Measurements from ENCODE around the gene SMC6.

SMC6 gene, protein sequence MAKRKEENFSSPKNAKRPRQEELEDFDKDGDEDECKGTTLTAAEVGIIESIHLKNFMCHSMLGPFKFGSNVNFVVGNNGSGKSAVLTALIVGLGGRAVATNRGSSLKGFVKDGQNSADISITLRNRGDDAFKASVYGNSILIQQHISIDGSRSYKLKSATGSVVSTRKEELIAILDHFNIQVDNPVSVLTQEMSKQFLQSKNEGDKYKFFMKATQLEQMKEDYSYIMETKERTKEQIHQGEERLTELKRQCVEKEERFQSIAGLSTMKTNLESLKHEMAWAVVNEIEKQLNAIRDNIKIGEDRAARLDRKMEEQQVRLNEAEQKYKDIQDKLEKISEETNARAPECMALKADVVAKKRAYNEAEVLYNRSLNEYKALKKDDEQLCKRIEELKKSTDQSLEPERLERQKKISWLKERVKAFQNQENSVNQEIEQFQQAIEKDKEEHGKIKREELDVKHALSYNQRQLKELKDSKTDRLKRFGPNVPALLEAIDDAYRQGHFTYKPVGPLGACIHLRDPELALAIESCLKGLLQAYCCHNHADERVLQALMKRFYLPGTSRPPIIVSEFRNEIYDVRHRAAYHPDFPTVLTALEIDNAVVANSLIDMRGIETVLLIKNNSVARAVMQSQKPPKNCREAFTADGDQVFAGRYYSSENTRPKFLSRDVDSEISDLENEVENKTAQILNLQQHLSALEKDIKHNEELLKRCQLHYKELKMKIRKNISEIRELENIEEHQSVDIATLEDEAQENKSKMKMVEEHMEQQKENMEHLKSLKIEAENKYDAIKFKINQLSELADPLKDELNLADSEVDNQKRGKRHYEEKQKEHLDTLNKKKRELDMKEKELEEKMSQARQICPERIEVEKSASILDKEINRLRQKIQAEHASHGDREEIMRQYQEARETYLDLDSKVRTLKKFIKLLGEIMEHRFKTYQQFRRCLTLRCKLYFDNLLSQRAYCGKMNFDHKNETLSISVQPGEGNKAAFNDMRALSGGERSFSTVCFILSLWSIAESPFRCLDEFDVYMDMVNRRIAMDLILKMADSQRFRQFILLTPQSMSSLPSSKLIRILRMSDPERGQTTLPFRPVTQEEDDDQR
- total RNA-seq: 19.1 to 77.9 (median 49.4) reads per million in 17 experiments

DNA sequence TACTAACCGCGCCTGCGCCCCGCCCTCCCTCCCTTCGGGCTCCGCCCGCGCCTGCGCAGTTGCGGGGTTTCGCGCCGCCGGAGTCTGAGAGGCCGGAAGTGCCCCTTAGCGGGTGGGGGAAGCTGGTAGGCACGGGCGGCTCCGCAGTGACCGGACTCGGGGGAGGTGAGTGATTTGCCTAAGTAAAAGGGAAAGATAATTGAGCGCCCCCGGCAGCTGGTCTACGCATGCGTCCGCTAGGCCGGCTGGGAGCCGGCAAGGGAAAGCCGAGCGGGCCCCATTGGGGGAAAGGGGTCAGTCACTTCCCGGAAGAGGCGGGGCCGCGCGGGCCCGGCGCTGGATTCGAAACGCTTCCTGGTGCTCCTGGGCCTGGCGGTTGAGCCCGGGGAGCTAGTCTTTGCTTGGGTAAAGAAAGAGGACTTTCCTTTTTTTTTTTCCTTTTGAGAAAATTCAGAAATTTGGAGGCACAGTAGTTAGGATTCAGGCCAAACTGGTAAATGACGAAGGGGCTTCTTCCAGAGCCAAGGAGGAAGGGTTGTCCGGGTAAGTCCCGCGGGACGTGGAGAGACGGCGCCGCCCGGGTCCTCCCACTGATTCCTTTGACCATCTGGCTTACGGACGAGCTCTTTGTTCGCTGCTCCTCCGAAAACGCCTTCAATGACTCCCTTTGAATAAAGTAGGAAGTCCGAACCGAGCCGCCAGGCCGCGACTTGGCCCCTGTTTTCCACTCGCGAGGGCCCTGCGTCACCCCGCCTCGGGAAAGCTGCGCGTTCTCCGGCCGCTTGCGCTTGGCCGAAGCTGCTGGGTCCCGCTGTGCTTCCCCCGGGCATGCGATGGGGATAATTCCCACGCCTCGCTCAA, at the start of gene SMC6, which contains the start of gene GEN1:
SMC6 (minus strand) TSS at position 8 of the 861 bp plus-strand sequence. CDS start 7,864 bp downstream, outside the sequence.
GEN1 (plus strand) TSS at position 336 of the 861 bp plus-strand sequence. CDS start 5,806 bp downstream, outside the sequence.
- peak; percentile 93 to 96 (median 94) for DNase-seq

DNA sequence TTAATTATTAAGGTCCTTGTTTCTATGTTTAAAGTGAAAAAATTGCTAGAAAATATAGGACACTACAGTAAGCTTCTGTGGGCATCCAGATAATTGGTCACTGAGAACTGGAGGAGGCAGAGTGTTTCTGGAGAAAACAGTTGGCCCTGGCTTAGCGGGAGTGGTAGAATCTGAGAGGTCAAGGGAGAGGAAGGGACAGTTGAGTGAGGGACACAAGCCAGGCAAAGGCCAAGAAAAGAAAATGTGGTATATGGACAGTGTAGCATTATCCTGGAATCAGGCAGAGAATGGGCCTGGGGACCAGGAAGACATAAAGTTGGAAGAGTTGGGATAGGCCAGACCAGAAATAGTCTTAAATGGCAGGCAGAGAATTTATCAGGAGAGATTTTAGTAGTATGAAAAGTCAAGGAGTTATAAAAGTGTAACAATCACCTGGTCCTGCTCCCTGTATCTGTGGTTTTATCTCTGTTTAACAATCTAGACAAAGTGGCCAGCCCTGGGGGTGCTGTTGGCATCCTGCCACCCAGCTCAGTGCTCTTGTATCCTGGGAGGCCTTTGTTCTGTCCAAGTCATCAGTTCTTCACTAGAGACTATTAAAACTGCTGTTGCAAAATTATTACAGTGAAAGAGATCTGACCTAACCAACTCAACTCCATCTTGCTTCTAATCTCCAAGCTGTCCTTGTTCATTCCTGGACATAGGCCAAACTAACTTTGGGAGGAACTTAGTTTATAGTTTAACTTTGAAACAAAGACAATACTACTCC, 47.3 kb upstream of the SMC6 start:
- DNase-seq: no peak

DNA sequence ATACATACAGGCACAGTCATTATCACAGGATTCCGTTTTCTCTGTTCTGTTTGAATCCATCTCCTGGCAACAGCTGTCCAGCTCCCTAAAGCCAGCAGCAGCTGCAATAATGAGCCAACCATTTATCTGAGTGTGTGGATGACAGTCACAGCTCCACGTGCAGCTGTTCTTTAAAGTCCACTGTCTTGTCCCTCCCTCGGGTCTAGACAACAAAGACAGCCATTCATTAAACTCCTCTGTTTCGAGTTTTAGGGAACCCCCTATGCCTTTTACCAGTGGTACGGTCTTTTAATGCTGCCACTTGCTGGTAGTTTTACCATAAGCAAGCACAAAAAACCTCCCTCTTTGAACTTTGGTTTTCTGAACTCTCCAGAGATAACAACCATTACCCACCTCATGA, 46.6 kb upstream of the SMC6 start:
- no peak for DNase-seq

DNA sequence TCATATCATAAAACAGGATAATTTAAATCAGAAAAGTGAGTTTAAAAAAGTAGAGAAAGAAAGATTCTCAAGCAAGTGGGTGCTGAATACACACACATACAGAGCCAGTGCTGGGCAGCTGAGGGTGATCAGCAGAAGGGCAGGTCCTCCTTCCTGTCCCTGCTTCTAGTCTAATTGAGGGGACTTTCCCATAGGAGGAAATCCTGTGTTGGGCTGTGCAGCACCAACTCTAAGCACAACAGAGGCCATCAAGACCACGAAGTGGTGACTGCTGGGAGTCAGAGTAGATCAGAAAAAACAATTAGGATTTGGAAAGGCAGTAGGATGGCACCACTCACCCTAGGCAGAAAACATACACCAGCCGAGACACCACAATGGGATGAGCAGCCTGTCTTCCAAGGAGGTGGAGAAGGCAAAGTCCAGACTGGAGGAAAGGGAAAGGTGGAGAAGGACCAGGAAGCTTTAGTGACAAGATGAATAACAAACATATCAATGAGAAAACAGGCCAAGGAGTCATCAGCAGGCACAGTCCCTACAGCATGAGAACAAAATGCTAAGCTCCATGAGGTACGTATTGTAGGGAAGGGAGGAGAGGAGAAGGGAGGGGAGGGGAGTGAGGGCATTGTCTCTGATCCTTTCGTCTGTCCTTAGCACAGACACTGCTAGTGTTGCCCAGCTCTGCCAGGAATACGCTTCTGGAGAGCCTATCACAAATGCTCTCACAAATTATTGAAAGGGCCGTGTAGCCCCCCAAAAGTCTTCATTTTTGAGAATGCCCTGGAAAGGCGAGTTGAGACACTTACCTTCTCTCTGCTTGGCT, 45.9 kb upstream of the SMC6 start:
- peak in 2 of 4 experiments; percentile 21 to 24 for DNase-seq

DNA sequence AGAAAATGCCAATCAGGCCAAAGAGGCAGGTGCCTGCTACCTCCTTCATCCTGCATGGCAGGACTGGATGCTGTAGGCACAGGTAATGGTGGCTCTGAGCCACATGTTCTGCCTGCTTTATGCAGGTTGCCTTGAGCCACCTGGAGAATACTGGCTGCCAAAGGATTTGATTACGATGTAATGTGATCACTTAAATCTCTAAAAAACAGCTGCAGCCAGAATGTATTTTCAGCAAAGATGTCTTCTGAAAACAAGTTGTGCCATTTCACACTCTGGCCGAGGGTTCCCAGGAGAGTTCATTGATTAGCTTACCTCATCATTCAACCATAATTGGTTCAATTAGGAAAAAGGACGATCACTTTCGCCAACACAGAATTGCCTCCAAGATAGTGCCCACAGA, 44.7 kb upstream of the SMC6 start:
- no peak for DNase-seq

DNA sequence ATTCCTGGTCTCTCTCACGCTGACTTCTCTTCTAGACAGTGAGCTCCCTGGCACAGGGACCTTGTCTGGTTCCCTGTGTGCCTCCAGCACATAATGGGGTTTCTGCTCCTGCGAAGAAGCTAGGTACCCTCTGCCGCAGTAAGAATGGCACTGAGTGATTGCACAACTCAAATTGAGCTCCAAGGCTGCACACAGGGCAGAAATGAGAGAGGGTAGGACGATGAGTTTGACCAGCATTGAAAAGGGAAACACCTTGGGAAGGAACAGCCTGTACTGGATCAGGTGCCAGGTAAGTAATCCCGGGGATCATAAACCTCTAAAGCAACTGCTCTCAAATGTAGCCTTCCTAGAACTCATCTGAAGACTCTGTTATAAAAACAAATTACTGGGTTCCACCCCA, 41.7 kb upstream of the SMC6 start:
- no peak for DNase-seq

DNA sequence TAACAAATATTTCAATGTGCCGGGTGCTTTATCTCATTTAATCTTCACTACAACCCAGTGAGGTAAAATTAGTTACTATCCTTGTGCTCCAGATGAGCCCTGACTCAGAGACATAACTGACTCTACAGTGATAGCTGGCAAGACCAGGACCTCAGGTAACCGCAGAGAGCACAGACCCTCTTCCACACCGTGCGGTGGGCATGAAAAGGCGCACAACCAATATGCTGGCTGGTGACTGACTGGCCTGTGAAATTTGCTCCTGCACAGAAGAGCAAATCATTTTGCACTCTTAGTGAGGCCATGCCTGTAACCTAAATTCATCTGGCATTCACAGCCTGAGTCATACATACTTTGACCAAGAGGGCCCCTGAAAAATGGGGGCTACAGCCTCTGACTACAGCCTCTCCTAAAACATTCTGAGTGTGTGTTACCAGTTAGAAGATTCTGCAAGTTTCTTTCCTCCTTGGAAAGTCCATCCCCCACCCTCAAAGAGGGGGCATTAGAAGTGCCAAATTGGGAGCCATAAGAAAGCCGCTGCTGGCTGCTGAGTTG, 40.3 kb upstream of the SMC6 start:
- DNase-seq: no peak

DNA sequence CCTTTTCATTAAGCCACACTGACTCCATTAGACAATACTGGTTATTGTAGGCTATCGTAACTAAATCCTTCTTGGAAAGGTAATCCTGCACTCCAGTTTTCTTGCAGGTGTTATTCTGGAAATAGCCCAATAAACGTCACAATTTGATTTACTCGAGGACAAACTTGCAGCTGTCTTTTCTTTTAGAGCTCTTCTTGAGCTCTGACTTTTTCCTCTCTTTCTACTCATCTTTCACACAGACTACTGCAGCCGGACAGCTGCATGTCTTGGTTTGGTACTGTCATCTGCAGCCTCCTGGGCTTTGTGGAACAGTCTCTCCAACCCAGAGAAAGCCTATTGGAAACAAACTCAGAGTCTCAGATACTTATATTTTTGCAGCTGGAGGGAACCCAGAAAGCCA, 39.7 kb upstream of the SMC6 start:
- no peak for DNase-seq

DNA sequence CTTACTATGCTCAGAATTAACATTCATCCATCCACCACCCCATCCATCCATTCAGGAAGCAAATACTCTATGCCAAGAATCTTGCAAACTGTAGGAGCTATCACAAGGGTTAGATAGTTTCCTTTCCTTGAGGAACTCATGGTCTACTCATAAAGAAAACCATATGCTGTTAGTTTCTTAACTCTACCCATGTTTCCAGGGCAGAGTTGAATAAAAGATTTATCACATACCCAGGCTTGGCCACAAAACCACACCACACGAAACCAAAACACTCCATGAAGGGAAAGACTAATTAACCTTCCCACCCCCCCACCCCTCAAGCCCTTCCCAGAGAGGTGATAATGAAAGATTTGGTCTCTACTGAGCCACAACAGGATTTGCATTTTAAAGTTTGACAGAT, 38.9 kb upstream of the SMC6 start:
- no peak for DNase-seq

DNA sequence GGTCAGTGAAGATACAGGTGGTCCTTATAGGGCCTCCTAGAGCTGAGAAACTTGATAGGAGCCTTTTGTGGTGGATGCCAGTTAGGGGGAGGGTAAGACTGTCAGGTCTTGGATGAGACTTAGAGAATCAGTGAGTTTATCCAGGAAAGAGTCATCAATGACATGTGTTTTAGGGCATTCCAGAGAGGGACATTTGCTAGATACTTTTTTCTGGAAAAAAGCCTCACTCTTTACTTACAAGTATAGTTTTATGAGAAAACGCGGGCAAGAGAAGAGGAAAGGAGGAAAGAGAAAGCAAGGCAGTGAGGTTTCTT, 38.2 kb upstream of the SMC6 start:
- no peak for DNase-seq

DNA sequence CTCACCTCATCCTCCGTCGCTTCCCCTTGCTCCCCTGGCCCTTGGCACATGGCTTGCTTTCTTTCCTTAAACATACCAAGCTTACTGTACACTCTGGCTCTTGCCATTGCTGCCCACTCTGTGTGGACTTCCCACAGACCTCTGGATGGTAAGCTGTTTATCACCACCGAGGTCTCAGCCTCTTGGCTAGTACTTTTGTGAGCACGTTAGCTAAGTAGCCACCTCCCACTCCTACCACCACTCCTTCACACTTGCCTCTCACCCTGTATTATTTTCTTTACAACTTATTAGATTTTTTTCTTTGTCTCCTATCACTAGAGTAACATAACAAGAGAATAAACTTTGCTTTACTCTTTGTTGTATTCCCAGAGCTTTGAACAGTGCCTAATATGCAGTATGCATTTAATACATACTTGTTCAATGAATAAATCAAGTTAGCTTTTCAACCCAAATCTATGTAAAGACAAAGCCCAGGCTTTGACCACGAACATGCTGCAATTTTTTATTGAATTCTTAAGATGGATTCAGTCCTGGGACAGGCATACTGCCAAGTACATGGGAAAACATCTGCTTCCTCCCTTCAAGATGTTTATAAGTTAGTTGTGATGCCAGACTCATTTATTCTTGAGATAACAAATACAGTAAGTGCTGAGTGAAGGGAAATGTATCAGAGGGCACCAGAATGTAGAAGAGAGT, 37.7 kb upstream of the SMC6 start:
- no peak for DNase-seq

DNA sequence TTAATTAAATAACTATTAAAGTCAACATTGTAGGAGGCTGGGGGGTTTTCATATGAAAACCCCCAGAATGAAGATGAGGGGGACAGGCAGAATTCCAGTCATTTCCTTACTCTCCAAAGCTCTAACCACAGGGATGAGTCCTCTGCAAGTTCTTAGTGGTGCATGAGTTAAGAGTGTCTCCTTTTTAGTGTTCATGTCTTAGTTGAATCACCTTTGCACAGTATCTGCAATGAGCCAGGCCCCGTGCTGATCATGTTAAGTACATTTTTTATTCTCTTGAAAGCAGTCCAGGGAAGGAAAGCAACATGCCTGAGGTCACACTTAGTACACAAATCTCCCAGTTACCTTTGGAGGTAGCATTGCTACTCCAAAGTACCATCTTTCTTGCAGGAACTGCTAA, 36.9 kb upstream of the SMC6 start:
- DNase-seq: no peak

DNA sequence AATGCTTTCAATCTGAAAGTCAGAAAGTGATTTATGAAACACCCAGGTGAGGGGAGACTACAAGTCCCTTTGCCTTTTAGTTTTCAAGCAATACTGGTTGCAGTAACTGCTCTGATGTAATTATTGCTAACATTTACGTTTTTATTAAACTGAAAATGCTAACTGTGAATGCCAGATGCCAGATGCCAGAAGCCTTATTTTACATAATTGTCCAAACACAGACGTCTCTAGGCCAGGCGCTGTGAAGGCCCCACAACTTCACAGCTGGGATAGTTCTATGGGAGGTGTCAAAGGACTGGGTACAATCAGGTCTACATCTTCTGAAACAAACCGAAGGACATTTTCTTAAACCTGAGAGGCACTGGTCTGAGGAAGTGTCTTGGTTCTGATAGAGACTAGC, 35.2 kb upstream of the SMC6 start:
- no peak for DNase-seq

DNA sequence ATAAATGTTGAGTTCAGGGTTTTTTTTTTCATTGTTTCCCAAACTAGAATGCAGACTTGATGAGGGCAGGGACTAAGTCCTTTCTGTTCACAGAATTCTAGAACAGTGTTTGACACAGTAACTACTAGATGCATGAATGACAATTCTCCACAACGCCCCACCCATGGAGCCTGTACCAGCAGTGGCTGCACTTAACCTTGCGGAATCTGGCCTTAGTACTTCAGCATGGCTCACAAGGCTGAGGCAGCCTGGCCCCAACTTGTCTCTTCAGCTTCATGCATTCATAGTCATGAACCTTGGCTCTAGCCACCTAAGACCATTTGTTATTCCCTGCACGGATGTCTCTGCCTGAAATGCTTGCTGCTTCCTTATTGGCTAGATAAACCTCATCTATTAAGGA, 33.1 kb upstream of the SMC6 start:
- DNase-seq: no peak

DNA sequence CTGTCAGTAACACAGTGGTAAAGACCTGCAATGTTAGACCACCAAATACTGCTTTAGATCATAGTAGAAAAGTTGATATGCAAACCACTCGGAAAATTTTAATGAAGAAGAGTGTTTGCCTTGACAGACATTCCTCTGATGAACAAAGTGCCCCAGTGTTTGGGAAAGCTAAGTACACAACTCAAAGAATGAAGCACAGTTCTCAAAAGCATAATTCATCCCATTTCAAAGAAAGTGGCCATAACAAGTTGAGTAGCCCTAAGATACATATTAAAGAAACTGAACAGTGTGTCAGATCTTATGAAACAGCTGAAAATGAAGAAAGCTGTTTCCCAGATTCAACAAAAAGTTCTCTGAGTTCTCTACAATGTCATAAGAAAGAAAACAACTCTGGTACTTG, 27.9 kb upstream of the SMC6 start:
- DNase-seq: no peak

DNA sequence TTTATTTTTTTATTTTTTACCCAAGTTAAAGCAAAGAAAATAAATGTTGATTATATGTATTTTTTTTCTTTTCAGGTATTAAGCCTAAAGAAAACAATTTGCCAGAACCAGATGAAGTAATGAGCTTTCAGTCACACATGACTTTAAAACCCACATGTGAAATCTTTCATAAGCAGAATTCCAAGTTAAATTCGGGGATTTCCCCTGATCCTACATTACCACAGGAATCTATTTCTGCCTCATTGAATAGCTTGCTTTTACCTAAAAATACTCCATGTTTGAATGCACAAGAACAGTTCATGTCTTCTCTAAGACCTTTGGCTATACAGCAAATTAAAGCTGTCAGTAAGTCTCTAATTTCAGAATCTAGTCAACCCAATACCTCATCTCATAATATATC, 26.9 kb upstream of the SMC6 start:
- no peak for DNase-seq

DNA sequence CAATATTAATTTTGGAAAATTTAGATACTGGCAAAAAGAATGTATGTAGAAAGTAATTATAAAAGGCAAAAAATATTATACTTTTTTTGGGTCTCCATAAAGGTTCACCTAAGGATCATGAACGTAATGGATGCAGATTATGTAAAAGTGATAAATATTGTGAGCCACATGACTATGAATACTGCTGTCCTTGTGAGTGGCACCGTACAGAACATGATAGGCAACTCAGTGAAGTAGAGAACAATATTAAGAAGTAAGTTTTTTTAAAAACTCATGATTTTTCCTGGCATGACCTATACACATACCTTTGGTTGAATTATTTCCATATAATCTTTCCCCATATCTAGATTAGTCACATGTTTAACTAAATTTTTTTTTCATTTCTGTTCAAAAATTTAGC, 18.9 kb upstream of the SMC6 start:
- DNase-seq: no peak

DNA sequence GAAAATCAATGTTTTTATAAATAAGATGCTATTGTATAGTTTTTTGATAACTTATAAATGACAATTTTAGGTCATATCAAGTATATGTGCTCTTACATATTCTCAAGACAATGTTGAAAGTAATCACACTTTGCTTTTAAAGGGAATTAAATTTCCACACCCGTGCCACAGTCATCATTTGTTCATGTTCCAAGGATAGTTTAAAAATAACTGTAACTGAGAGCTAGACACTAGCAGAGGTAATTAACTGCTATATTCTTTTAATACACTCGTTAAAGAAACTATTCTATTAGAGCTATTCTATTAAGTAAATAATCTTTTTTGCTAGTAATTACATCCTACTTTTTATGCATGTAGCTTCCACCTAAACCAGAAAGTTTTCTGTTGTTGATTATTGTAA, 18.3 kb upstream of the SMC6 start:
- DNase-seq: no peak

DNA sequence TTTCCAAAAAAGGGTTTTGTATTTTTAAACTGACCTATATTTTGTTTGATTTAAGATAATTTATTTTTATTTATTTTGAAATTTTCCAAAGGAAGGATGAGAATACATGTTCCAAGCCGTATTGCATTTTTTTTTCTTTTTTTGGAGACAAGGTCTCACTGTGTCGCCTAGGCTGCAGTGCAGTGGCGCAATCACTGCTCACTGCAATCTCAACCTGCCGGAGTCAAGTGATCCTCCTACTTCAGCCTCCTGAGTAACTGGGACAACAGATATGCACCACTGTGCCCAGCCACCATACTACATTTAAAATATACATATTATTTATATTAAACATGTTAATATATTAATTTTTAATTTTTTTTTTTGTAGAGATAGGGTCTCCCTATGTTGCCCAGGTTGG, 15.3 kb upstream of the SMC6 start:
- no peak for DNase-seq

DNA sequence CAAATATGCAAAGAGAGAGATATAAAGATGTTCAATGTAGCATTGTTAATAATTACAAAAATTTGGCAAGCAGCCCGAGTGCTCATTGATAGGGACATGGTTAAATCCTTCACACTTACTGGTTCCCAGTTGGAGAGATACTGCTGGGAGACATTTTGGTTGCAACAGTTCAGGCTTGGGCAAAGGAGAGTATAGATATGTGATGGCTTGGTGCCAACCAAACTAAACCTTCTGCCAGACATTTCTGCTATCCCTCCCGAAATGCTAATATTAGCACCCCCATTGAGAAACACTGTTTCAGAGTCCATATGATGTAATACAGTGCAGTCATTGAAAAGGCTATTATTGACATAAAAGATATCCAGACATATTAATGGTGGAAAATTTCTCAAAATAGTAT, 11.8 kb upstream of the SMC6 start:
- DNase-seq: no peak
